Gastrocnemius medialis (tissue), 4 donors: ENCODE results near the gene CFAP45. TPM values are rescaled to one million over a fixed set of nuclear protein-coding genes. Genes with fewer than 3 reads are reported as not detected.
A peak's percentile ranks its signal among the peaks of the same experiment; 100 is the strongest.

ENCODE experiments used
- ATAC-seq, 2 donors: fragments of 150-250 bp; one replicate each; pipeline ENCODE4 v1.9.1; 2016
- DNase-seq, 2 donors: peaks; one replicate each; pipeline ENCODE4 v3.0.0-alpha.2; 2019
- H3K27ac ChIP-seq, 4 donors: fragments of 200-600 bp; sonication (generic); 1 replicate in 1 of 4; 2 replicates in 3 of 4; pipeline ENCODE4 v1.5.1; 2016 to 2018; ENCODE audit warnings: mild to moderate bottlenecking in 2 of 4, moderate library complexity in 1 of 4
- H3K27me3 ChIP-seq, 3 donors: fragments of 200-600 bp; sonication (generic) in 2 of 3; 1 replicate in 1 of 3; 2 replicates in 2 of 3; pipeline versions ENCODE4 v1.5.1 to v1.6.0; 2016 to 2019; ENCODE audit warnings: mild to moderate bottlenecking in 1 of 3, moderate library complexity in 1 of 3
- H3K36me3 ChIP-seq, 2 donors: fragments of 200-600 bp; sonication (generic) in 1 of 2; one replicate each; pipeline ENCODE4 v1.5.1; 2017 to 2018
- H3K4me1 ChIP-seq, 2 donors: fragments of 200-600 bp; sonication (generic) in 1 of 2; one replicate each; pipeline ENCODE4 v1.5.1; 2016 to 2017; ENCODE audit warnings: mild to moderate bottlenecking in 2 of 2
- H3K4me3 ChIP-seq, 4 donors: fragments of 200-600 bp; sonication (generic) in 3 of 4; 1 replicate in 1 of 4; 2 replicates in 3 of 4; pipeline ENCODE4 v1.5.1; 2016 to 2019; ENCODE audit warnings: mild to moderate bottlenecking in 2 of 4
- H3K9me3 ChIP-seq, 3 donors: fragments of 200-600 bp; sonication (generic) in 2 of 3; 1 replicate in 1 of 3; 2 replicates in 2 of 3; pipeline ENCODE4 v1.5.1; 2016 to 2019
- CTCF ChIP-seq, 5 experiments: fragments of 450-650 bp in 3 of 5; fragments of 200-600 bp in 2 of 5; sonication (generic) in 2 of 5; IDR thresholded peaks in 4 of 5; conservative IDR thresholded peaks in 1 of 5; 1 replicate in 4 of 5; 2 replicates in 1 of 5; pipeline ENCODE4 v1.5.1; 2016 to 2019; ENCODE audit warnings: antibody characterized with exemption in 5 of 5, mild to moderate bottlenecking in 3 of 5, moderate library complexity in 3 of 5
- POLR2A ChIP-seq, 2 donors: fragments of 450-650 bp; IDR thresholded peaks; one replicate each; pipeline ENCODE4 v1.6.1; 2017; ENCODE audit warnings: antibody characterized with exemption in 2 of 2, mild to moderate bottlenecking in 2 of 2, moderate library complexity in 2 of 2
- in situ Hi-C, 4 donors: fragments of 200-750 bp; cut with MboI; loops; one replicate each; pipeline versions ENCODE4 v1.15.0 to v1.8.0; 2017; ENCODE audit warnings: low sequenced_read_pairs in 4 of 4
- intact Hi-C: fragments of 100-400 bp; cut with DNase I; formaldehyde crosslinking; loops from one replicate; pipeline ENCODE4 v1.15.1; 2023; ENCODE audit warnings: low total_unique reads
- total RNA-seq, 4 donors: library from RNA; depleted of rRNA; stranded (reverse); fragments of >200 nt; gene quantifications; one replicate each; pipeline versions ENCODE4 v1.1.0 to v1.2.3, GENCODE V29; 2016

Gene CFAP45
- total RNA-seq, 4 donors from 2014 or later = not detected

GRCh38 chr1:159936273-159936904 is 36.4 kb upstream of the CFAP45 start:
- DNase-seq (peak in 1 of 2 donors; percentile 43), ATAC-seq (peak in 1 of 2 donors; percentile 76)
- intact Hi-C loops (loop anchor here (1.0 to 5.0 kb wide), 2 partner anchors 71 to 154 kb away; partner anchors contain the start of gene DUSP23), in situ Hi-C loops (loop anchor here in 3 of 4 donors (5.0 to 10.0 kb wide), 2 partner anchors 68 to 71 kb away; no protein-coding TSS in a partner anchor)
- Histone ChIP-seq H3K36me3 (no peaks in the 10 kb centered on the region), H3K4me3 (no peak overlapping the region), H3K27ac (no peak overlapping the region), H3K9me3 (no peaks in the 10 kb centered on the region), H3K27me3 (no peaks in the 10 kb centered on the region), H3K4me1 (no peaks in the 10 kb centered on the region)
- no peak for TF ChIP-seq POLR2A (IDR thresholded peaks at IDR 0.05)
- peak; percentile 82 to 97 (median 95) for TF ChIP-seq CTCF (IDR thresholded peaks at IDR 0.05 in 4 of 5, conservative IDR thresholded peaks at IDR 0.05 in 1 of 5)

GRCh38 chr1:159935719-159936272 is 35.8 kb upstream of the CFAP45 start:
- Histone ChIP-seq H3K9me3 (no peaks in the 10 kb centered on the region), H3K27me3 (no peaks in the 10 kb centered on the region), H3K4me1 (no peaks in the 10 kb centered on the region), H3K4me3 (no peak overlapping the region), H3K36me3 (no peaks in the 10 kb centered on the region), H3K27ac (no peak overlapping the region)
- in situ Hi-C loops = loop anchor here in 3 of 4 donors (5.0 to 10.0 kb wide), 2 partner anchors 69 to 72 kb away; no protein-coding TSS in a partner anchor
- TF ChIP-seq POLR2A (IDR thresholded peaks at IDR 0.05) = no peak
- TF ChIP-seq CTCF (IDR thresholded peaks at IDR 0.05 in 4 of 5, conservative IDR thresholded peaks at IDR 0.05 in 1 of 5) = no peak
- ATAC-seq = peak in 1 of 2 donors; percentile 19
- DNase-seq = no peak
- intact Hi-C loops = loop anchor here (1.0 to 5.0 kb wide), 2 partner anchors 72 to 153 kb away; partner anchors contain the start of gene DUSP23

- no peaks in the 10 kb centered on the region for H3K9me3 ChIP-seq
- no peak for ATAC-seq
- no peak overlapping the region for H3K4me3 ChIP-seq
- TF ChIP-seq POLR2A (IDR thresholded peaks at IDR 0.05) = no peak
- TF ChIP-seq CTCF (IDR thresholded peaks at IDR 0.05 in 4 of 5, conservative IDR thresholded peaks at IDR 0.05 in 1 of 5) = no peak
- no peak overlapping the region for H3K27ac ChIP-seq
- no peaks in the 10 kb centered on the region for H3K36me3 ChIP-seq
- in situ Hi-C loops (loop anchor here in 3 of 4 donors (5.0 to 10.0 kb wide), 2 partner anchors 69 to 72 kb away; no protein-coding TSS in a partner anchor), intact Hi-C loops (loop anchor here (5.0 kb wide), 1 partner anchor 153 kb away; the partner anchor contains the start of gene DUSP23)
- H3K4me1 ChIP-seq = no peaks in the 10 kb centered on the region
- no peaks in the 10 kb centered on the region for H3K27me3 ChIP-seq
- DNase-seq = no peak
These were observed 35.3 kb upstream of the CFAP45 start for GRCh38 chr1:159935305-159935704.

- intact Hi-C loops = loop anchor here (5.0 kb wide), 1 partner anchor 152 kb away; the partner anchor contains the start of gene DUSP23
These were observed 34.4 kb upstream of the CFAP45 start for GRCh38 chr1:159934136-159935039.

More at GRCh38 chr1:159934136-159935039, 34.4 kb upstream of the CFAP45 start:
- TF ChIP-seq CTCF (IDR thresholded peaks at IDR 0.05 in 4 of 5, conservative IDR thresholded peaks at IDR 0.05 in 1 of 5) = no peak
- TF ChIP-seq POLR2A (IDR thresholded peaks at IDR 0.05) = no peak
- Histone ChIP-seq H3K4me1 (no peaks in the 10 kb centered on the region), H3K4me3 (no peak overlapping the region), H3K36me3 (no peaks in the 10 kb centered on the region), H3K27me3 (no peaks in the 10 kb centered on the region), H3K27ac (no peak overlapping the region), H3K9me3 (no peaks in the 10 kb centered on the region)
- in situ Hi-C loops = loop anchor here in 3 of 4 donors (5.0 to 10.0 kb wide), 2 partner anchors 70 to 73 kb away; no protein-coding TSS in a partner anchor
- DNase-seq = no peak
- no peak for ATAC-seq
